Measurements from ENCODE around the gene ZNF438. TPM values are rescaled to one million over a fixed set of nuclear protein-coding genes. Genes with fewer than 3 reads are reported as not detected.

The ZNF438 gene
- total and polyA plus RNA-seq, 2 of the 8 experiments (the other 6 are each of a cell fraction or from before 2014, with no cell fraction given), result 0.95 to 1.7 TPM

DNA sequence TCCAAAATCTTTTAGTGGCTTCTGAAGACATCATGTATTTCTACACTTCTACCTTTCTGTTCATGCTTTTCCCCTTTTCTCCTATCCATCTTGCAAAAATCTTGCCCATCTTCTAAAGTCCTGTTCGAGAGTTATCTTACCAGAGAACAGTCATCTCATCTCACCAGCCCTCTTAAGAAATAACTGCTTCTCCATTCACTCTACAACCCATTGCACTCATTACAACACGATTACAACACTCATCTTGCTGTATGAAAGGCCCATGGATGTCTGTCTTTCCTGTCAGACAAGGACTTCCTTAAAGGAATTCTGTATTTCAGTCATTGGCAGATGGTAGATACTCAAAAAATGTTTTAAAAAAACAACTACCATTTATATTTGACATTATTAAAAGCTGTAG is 30.8 kb downstream of the ZNF438 start:
- Histone ChIP-seq H3K79me1 (ENCODE audit: low read depth, low read length) (no peaks in the 10 kb centered on the region), H2AFZ (ENCODE audit: low read length) (no peak overlapping the region), H2BK20ac (ENCODE audit: low read length) (no peak overlapping the region), H3K27me3 (replicated peaks in 1 of 4; ENCODE audit: control insufficient read depth in 3 of 4, extremely low read depth in 1 of 4, insufficient read depth in 3 of 4, low read length in 3 of 4) (no peaks in the 10 kb centered on the region), H3K23me2 (ENCODE audit: low read depth, low read length) (no peaks in the 10 kb centered on the region), H3K56ac (replicated peaks; ENCODE audit: insufficient read length, low read depth, low read length) (no peak overlapping the region), H4K20me1 (replicated peaks in 1 of 2; ENCODE audit: control insufficient read depth in 1 of 2, insufficient read depth in 2 of 2, low read length in 2 of 2) (no peaks in the 10 kb centered on the region), H3K14ac (ENCODE audit: insufficient read length) (no peak overlapping the region), H3K36me3 (ENCODE audit: control insufficient read depth in 2 of 4, insufficient read depth in 4 of 4, low read length in 3 of 4) (no peaks in the 10 kb centered on the region), H4K91ac (replicated peaks; ENCODE audit: insufficient read length, low read length) (no peak overlapping the region), H3K79me2 (ENCODE audit: control insufficient read depth in 1 of 2, insufficient read depth in 2 of 2, low read length in 2 of 2) (no peaks in the 10 kb centered on the region), H3K4ac (replicated peaks; ENCODE audit: insufficient read length, low read depth, low read length) (no peak overlapping the region), H3K18ac (ENCODE audit: extremely low read depth, low read length) (no peak overlapping the region), H2BK12ac (ENCODE audit: low read depth, low read length) (no peak overlapping the region), H3K9ac (replicated peaks in 1 of 4; ENCODE audit: extremely low read depth in 1 of 4, low read depth in 3 of 4, low read length in 3 of 4) (no peak overlapping the region), H2BK15ac (ENCODE audit: low read length) (no peak overlapping the region), H3K4me3 (ENCODE audit: extremely low read depth in 1 of 4, insufficient read depth in 2 of 4, low read depth in 3 of 4, low read length in 4 of 4) (no peak overlapping the region), H3K27ac (ENCODE audit: low read depth, low read length) (no peak overlapping the region), H3K4me1 (replicated peaks in 1 of 4; ENCODE audit: control insufficient read depth in 3 of 4, insufficient read depth in 4 of 4, low read length in 3 of 4) (no peaks in the 10 kb centered on the region), H3K9me3 (ENCODE audit: insufficient read depth in 2 of 2, low read depth in 1 of 2, low read length in 1 of 2) (no peaks in the 10 kb centered on the region), H2AK5ac (ENCODE audit: low read depth, low read length) (no peak overlapping the region), H3K23ac (ENCODE audit: insufficient read length) (no peak overlapping the region), H4K5ac (ENCODE audit: insufficient read length, low read depth, low read length) (no peak overlapping the region), H3K4me2 (ENCODE audit: insufficient read depth in 1 of 2, low read depth in 2 of 2, low read length in 2 of 2) (no peak overlapping the region), H2BK120ac (replicated peaks; ENCODE audit: low read depth, low read length) (no peak overlapping the region), H2BK5ac (ENCODE audit: low read depth, low read length) (no peak overlapping the region), H4K8ac (ENCODE audit: extremely low read depth, insufficient read depth, low read length) (no peak overlapping the region)
- DNase-seq (ENCODE audit: low read depth in 1 of 2, low spot score in 2 of 2) (no peak), FAIRE-seq (no peak)
- CTCF ChIA-PET (ENCODE audit: partially characterized antibody), result no interaction called here
- WGBS, 2 experiments (ENCODE audit: extremely low coverage in 1 of 2, insufficient coverage in 1 of 2, insufficient read length in 1 of 2, insufficient replicate concordance in 2 of 2, low coverage in 1 of 2, low lambda C conversion rate in 2 of 2, missing lambda C conversion rate in 1 of 2), result 86% methylated on average over 2 of the region's 2 CpGs; no CpG with 5 or more reads in 1 of the 2 experiments
- POLR2A ChIA-PET (ENCODE audit: partially characterized antibody), result interaction anchor here (0.6 kb wide), 1 partner anchor 31 kb away, joined by 3 read pairs; no protein-coding TSS in a partner anchor
- TF ChIP-seq BACH1 (IDR thresholded peaks at IDR 0.05; ENCODE audit: low read length), result no peak
- no peak for TF ChIP-seq CREB1 (IDR thresholded peaks at IDR 0.05)
- no peak for TF ChIP-seq TAF1 (IDR thresholded peaks at IDR 0.05; ENCODE audit: low read depth, low read length)
- no peak for TF ChIP-seq SIX5 (IDR thresholded peaks at IDR 0.05; ENCODE audit: low read depth, low read length)
- no peak for TF ChIP-seq CBX8 (IDR thresholded peaks at IDR 0.05; ENCODE audit: borderline replicate concordance, low read depth, low read length)
- TF ChIP-seq SIN3A (conservative IDR thresholded peaks at IDR 0.05 in 1 of 2, IDR thresholded peaks at IDR 0.05 in 1 of 2; ENCODE audit: low read depth in 1 of 2, low read length in 2 of 2), result no peak
- TF ChIP-seq CHD1 (IDR thresholded peaks at IDR 0.05; ENCODE audit: low read depth, low read length), result no peak
- TF ChIP-seq, protein P1, sequence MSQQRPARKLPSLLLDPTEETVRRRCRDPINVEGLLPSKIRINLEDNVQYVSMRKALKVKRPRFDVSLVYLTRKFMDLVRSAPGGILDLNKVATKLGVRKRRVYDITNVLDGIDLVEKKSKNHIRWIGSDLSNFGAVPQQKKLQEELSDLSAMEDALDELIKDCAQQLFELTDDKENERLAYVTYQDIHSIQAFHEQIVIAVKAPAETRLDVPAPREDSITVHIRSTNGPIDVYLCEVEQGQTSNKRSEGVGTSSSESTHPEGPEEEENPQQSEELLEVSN (IDR thresholded peaks at IDR 0.05), result no peak
- no peak for TF ChIP-seq RXRA (IDR thresholded peaks at IDR 0.05; ENCODE audit: insufficient read depth, low read depth, low read length)
- TF ChIP-seq CBX5 (IDR thresholded peaks at IDR 0.05; ENCODE audit: low read depth, low read length), result no peak
- no peak for TF ChIP-seq SP1 (IDR thresholded peaks at IDR 0.05; ENCODE audit: low read depth, low read length)
- no peak for TF ChIP-seq KDM1A (IDR thresholded peaks at IDR 0.05; ENCODE audit: borderline replicate concordance, low read length)
- TF ChIP-seq KDM5A (IDR thresholded peaks at IDR 0.05; ENCODE audit: low read length), result no peak
